ENCODE measurements around the gene CHAT. TPM values are rescaled to one million over a fixed set of nuclear protein-coding genes. Genes with fewer than 3 reads are reported as not detected.

CHAT gene
- total RNA-seq, 1 experiment from 2014 or later = not detected

- Histone ChIP-seq H3K4me3 (no peak overlapping the region), H3K36me3 (ENCODE audit: low read depth) (no peaks in the 10 kb centered on the region), H3K27ac (no peak overlapping the region), H3K27me3 (ENCODE audit: insufficient read depth, low read depth) (peaks cover 54% of the 10 kb centered on the region), H3K9me3 (ENCODE audit: insufficient read depth, low read depth) (no peaks in the 10 kb centered on the region), H3F3A (ENCODE audit: insufficient read depth, low read depth) (no peaks in the 10 kb centered on the region), H4K20me1 (ENCODE audit: insufficient read depth) (no peaks in the 10 kb centered on the region), H3K4me2 (no peak overlapping the region), H3K79me2 (ENCODE audit: low read depth) (no peaks in the 10 kb centered on the region), H3K9me2 (ENCODE audit: insufficient read depth) (no peaks in the 10 kb centered on the region), H2AFZ (no peak overlapping the region), H3K4me1 (replicated peaks; ENCODE audit: insufficient read depth) (no peaks in the 10 kb centered on the region)
- TF ChIP-seq EZH2 (IDR thresholded peaks at IDR 0.05; ENCODE audit: low read depth) (no peak), CTCF (conservative IDR thresholded peaks at IDR 0.05) (no peak)
- ChIA-PET POLR2A (ENCODE audit: unreplicated experiment) (no interaction called here), CTCF (no interaction called here)
- no TSS peak for BruUV-seq (replicated peaks)
- intact Hi-C loops (cut with micrococcal nuclease; ENCODE audit: unreplicated experiment) = no loop called here
- no peak for DNase-seq
These were observed 3.5 kb downstream of the CHAT start for GRCh38 chr10:49617121-49618020.

GRCh38 chr10:49618821-49619220 lies 5.0 kb downstream of the CHAT start:
- no peak overlapping the region for H3K27ac ChIP-seq
- no peaks in the 10 kb centered on the region for H3F3A ChIP-seq (ENCODE audit: insufficient read depth, low read depth)
- no peaks in the 10 kb centered on the region for H3K36me3 ChIP-seq (ENCODE audit: low read depth)
- BruUV-seq (replicated peaks) = no TSS peak
- peaks cover 40% of the 10 kb centered on the region for H3K27me3 ChIP-seq (ENCODE audit: insufficient read depth, low read depth)
- H2AFZ ChIP-seq = no peak overlapping the region
- H3K79me2 ChIP-seq (ENCODE audit: low read depth) = no peaks in the 10 kb centered on the region
- CTCF ChIA-PET = no interaction called here
- H4K20me1 ChIP-seq (ENCODE audit: insufficient read depth) = no peaks in the 10 kb centered on the region
- no peaks in the 10 kb centered on the region for H3K9me2 ChIP-seq (ENCODE audit: insufficient read depth)
- POLR2A ChIA-PET (ENCODE audit: unreplicated experiment) = no interaction called here
- no peak overlapping the region for H3K4me2 ChIP-seq
- no peak overlapping the region for H3K4me3 ChIP-seq
- no peak for TF ChIP-seq CTCF (conservative IDR thresholded peaks at IDR 0.05)
- TF ChIP-seq EZH2 (IDR thresholded peaks at IDR 0.05; ENCODE audit: low read depth) = no peak
- H3K4me1 ChIP-seq (replicated peaks; ENCODE audit: insufficient read depth) = no peaks in the 10 kb centered on the region
- intact Hi-C loops (cut with micrococcal nuclease; ENCODE audit: unreplicated experiment) = no loop called here
- no peak for DNase-seq
- H3K9me3 ChIP-seq (ENCODE audit: insufficient read depth, low read depth) = no peaks in the 10 kb centered on the region

GRCh38 chr10:49619613-49620012 lies 5.8 kb downstream of the CHAT start:
- POLR2A ChIA-PET (ENCODE audit: unreplicated experiment) = no interaction called here
- Histone ChIP-seq H3K27ac (no peak overlapping the region), H3F3A (ENCODE audit: insufficient read depth, low read depth) (no peaks in the 10 kb centered on the region), H4K20me1 (ENCODE audit: insufficient read depth) (no peaks in the 10 kb centered on the region), H2AFZ (no peak overlapping the region), H3K4me3 (no peak overlapping the region), H3K36me3 (ENCODE audit: low read depth) (no peaks in the 10 kb centered on the region), H3K4me1 (replicated peaks; ENCODE audit: insufficient read depth) (no peaks in the 10 kb centered on the region), H3K9me3 (ENCODE audit: insufficient read depth, low read depth) (no peaks in the 10 kb centered on the region), H3K4me2 (no peak overlapping the region), H3K79me2 (ENCODE audit: low read depth) (no peaks in the 10 kb centered on the region), H3K27me3 (ENCODE audit: insufficient read depth, low read depth) (peaks cover 35% of the 10 kb centered on the region), H3K9me2 (ENCODE audit: insufficient read depth) (no peaks in the 10 kb centered on the region)
- intact Hi-C loops (cut with micrococcal nuclease; ENCODE audit: unreplicated experiment) = no loop called here
- CTCF ChIA-PET = no interaction called here
- TF ChIP-seq CTCF (conservative IDR thresholded peaks at IDR 0.05) (no peak), EZH2 (IDR thresholded peaks at IDR 0.05; ENCODE audit: low read depth) (no peak)
- no peak for DNase-seq
- BruUV-seq (replicated peaks) = no TSS peak
